Ramos (cell line): ENCODE measurements around the gene GYS1.

ENCODE experiments used
- in situ Hi-C: fragments of 300-500 bp; cut with MboI; formaldehyde crosslinking; loops from one replicate; pipeline ENCODE4 v1.14.3; 2022; ENCODE audit warnings: low sequenced_read_pairs; ENCODE audit not compliant: unreplicated experiment

The GYS1 gene

GRCh38 chr19:48991011-48991609 is 2.0 kb downstream of the GYS1 start:
- in situ Hi-C loops: no loop called here

GRCh38 chr19:48990400-48990799 is 2.7 kb downstream of the GYS1 start:
- in situ Hi-C loops: no loop called here

GRCh38 chr19:48989701-48990291 is 3.3 kb downstream of the GYS1 start:
- in situ Hi-C loops: no loop called here

- in situ Hi-C loops: no loop called here
These were observed 4.2 kb downstream of the GYS1 start for GRCh38 chr19:48988860-48989259.

GRCh38 chr19:48988286-48988685 is 4.8 kb downstream of the GYS1 start:
- in situ Hi-C loops: no loop called here

GRCh38 chr19:48987323-48987722 is 5.8 kb downstream of the GYS1 start:
- in situ Hi-C loops: no loop called here

- in situ Hi-C loops: no loop called here
These were observed 6.9 kb downstream of the GYS1 start for GRCh38 chr19:48986211-48986610.

- in situ Hi-C loops: no loop called here
These were observed 7.4 kb downstream of the GYS1 start for GRCh38 chr19:48985711-48986110.

GRCh38 chr19:48982280-48982679 is 10.8 kb downstream of the GYS1 start:
- in situ Hi-C loops: no loop called here

- in situ Hi-C loops: no loop called here
These were observed 16.0 kb downstream of the GYS1 start for GRCh38 chr19:48977061-48977460.

- in situ Hi-C loops: no loop called here
These were observed 16.9 kb downstream of the GYS1 start for GRCh38 chr19:48975947-48976847.

GRCh38 chr19:48970923-48971395 is 22.1 kb downstream of the GYS1 start:
- in situ Hi-C loops: loop anchor here (5.0 kb wide), 1 partner anchor 179 kb away; no protein-coding TSS in a partner anchor

- in situ Hi-C loops: loop anchor here (5.0 kb wide), 1 partner anchor 178 kb away; no protein-coding TSS in a partner anchor
These were observed 22.9 kb downstream of the GYS1 start for GRCh38 chr19:48970139-48970766.

GRCh38 chr19:48969276-48970138 is 23.6 kb downstream of the GYS1 start:
- in situ Hi-C loops: loop anchor here (5.0 to 10.0 kb wide), 2 partner anchors 177 to 325 kb away; partner anchors contain the start of gene CA11

GRCh38 chr19:48968813-48969218 is 24.3 kb downstream of the GYS1 start:
- in situ Hi-C loops: loop anchor here (10.0 kb wide), 1 partner anchor 324 kb away; the partner anchor contains the start of gene CA11

- in situ Hi-C loops: loop anchor here (10.0 kb wide), 1 partner anchor 323 kb away; the partner anchor contains the start of gene CA11
These were observed 24.9 kb downstream of the GYS1 start for GRCh38 chr19:48968179-48968661.

- in situ Hi-C loops: loop anchor here (10.0 kb wide), 1 partner anchor 323 kb away; the partner anchor contains the start of gene CA11
These were observed 25.5 kb downstream of the GYS1 start for GRCh38 chr19:48967346-48968178.
